Measurements from ENCODE around the gene GPRIN1.

DNA sequence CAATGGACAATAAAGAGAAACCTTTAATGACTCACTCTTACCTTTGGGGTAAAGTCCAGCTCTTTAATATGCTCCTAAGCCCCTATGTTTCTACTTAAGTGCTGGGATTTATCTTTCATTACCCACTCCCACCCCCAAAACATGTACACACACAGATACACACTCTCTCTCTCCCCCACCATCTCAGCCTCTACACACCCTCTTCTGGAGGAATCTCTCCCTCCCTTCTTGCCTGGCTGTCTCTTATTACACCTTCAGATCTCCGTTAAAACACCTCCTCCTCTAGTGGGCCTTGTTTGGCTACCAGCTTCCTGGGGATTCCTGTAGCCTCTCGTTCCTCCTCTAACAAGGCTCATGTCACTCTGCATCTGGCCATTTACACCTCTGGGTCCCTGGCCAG, 6.9 kb downstream of the GPRIN1 start:
- TF ChIP-seq POLR2A (IDR thresholded peaks at IDR 0.05), result no peak
- TF ChIP-seq, protein P1, sequence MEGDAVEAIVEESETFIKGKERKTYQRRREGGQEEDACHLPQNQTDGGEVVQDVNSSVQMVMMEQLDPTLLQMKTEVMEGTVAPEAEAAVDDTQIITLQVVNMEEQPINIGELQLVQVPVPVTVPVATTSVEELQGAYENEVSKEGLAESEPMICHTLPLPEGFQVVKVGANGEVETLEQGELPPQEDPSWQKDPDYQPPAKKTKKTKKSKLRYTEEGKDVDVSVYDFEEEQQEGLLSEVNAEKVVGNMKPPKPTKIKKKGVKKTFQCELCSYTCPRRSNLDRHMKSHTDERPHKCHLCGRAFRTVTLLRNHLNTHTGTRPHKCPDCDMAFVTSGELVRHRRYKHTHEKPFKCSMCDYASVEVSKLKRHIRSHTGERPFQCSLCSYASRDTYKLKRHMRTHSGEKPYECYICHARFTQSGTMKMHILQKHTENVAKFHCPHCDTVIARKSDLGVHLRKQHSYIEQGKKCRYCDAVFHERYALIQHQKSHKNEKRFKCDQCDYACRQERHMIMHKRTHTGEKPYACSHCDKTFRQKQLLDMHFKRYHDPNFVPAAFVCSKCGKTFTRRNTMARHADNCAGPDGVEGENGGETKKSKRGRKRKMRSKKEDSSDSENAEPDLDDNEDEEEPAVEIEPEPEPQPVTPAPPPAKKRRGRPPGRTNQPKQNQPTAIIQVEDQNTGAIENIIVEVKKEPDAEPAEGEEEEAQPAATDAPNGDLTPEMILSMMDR (IDR thresholded peaks at IDR 0.05), result no peak
